Tongue (tissue), 2 donors: ENCODE data around the gene PLPP1. TPM values are rescaled to one million over a fixed set of nuclear protein-coding genes. Genes with fewer than 3 reads are reported as not detected.

Experiments
- DNase-seq: peaks from one replicate; pipeline ENCODE4 v3.0.0-alpha.2; 2015
- total RNA-seq: library from RNA; depleted of rRNA; stranded (reverse); fragments of >200 nt; gene quantifications from one replicate; pipeline ENCODE4 v1.2.3, GENCODE V29; 2014

The PLPP1 gene
- total RNA-seq, 1 donor from 2014 or later: 141 TPM

DNA sequence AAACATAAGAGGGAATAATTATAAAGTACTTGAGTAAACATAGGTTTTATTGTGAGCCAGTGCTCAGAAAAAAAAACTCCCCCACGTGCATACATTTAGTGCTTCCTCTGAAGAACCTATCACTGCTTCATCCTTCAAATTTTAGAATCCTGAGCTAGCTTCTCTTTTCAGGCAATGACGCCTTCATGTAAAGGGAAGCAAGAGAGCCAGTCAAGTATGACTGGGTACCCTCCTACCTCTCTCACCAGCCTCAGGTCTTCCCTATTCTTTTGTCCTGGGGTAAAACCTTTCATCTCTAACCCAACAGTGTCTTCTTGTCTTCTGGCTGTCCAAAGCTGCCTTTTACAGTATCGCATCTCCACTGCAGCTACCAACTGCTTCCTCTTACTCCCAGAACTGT is 32.0 kb downstream of the PLPP1 start:
- no peak for DNase-seq

DNA sequence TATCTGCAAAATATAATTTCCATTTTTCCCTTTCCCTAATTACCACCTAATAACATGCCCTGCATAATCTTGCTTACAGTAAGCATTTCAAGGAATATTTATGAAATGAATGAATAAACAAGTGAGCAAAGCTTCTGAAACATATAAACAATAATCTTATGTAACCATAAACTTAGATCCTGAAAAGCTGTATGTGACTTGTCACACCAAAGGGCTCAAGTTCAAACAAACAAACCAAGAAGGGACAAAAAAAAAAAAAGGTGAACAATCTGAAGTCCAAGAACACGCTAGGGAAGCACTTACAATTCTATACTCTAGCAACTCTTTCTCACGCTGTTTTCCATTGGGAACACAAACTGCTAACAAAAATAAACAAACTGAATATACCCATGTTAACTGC is 36.3 kb downstream of the PLPP1 start:
- no peak for DNase-seq

DNA sequence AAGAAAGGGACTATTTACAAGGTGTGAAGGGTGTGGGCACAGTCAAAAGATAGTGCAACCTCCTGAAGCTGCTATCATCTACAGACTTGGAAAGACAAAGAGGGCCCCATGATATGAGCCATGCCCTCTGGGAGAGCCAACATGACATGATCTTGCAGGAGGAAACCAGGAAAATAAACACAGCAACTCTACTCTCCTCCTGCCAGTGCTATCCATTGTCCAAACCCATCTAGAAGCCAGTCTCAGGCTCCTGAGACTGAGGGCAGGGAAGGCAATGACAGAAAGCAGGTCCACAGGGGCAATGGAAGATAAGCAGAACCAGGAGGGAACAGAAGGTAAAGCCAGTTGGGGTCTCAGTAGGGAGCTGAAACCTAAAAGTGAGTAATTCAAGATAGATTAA is 37.1 kb downstream of the PLPP1 start:
- DNase-seq: no peak

DNA sequence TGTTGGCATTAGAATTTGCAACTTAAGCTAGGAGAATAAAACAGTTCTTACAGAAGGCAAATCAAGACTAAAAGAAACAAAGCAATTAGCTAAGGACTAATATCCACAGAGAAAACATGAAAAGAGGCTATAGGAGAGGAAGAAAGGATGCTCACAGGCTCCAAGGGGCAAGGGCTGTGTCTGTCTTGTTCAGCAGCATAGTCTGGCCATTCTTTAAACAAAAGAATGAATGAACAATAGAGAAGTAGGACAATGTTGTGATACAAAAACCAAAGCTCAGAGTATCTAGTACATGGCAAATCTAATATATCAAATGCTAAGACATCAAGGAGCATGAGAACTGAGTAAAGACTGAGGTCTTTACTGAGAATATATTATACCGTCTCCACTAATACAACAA is 39.5 kb downstream of the PLPP1 start:
- DNase-seq: no peak

DNA sequence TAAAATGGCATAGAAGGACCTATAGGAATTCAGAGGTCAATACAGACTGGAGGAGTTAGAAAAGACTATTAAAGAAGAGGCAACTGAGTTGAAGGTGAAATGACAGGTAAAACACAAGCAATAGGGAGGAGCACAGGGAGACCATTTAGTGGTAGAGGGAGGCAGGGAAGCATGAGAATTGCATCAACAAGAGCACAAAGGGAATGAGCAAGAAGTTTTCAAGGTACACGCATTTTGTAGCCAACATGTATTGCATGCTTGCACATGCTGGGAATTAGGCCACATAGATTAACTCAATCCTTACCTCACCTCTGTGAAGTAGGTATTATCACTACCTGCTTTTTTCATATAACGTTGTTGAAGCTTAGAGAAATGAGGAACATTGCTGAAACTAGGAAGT is 42.3 kb downstream of the PLPP1 start:
- DNase-seq: no peak

DNA sequence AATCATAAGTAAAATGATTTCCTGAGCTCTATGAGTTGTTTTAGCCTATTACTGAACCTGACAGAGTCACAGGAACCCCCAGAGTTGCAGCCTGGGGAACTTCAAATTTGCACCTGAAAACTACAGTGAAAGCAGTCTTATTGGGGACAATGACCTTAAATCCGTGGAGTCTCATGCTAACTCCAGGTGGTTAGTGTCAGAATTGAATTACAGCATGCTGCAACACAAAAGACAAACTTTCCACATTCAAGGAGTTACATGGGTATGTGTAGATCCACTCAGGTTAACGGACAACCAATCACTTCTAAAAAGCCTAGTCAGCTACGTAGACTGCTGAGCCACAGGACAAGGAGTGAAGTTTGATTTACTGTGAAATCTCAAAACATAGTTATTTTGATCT is 49.7 kb downstream of the PLPP1 start:
- no peak for DNase-seq

DNA sequence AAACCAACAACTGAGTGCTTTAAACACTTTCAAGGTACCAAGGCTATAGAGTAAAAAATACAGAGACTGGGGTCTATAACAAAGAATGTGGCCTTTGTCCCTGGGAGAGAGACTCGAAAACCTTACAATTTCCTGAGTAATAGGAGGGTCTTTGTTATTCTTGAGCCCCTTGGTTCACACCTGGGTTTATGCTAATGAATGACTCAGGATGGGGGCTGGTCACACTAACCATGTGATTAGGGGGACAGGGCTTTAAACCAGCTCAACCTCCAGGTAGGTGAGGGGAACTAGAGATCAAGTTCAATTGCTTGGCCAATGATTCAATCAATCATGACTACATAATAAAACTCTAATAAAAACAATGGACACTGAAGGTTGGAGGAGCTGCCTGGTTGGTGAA is 50.2 kb downstream of the PLPP1 start:
- no peak for DNase-seq

DNA sequence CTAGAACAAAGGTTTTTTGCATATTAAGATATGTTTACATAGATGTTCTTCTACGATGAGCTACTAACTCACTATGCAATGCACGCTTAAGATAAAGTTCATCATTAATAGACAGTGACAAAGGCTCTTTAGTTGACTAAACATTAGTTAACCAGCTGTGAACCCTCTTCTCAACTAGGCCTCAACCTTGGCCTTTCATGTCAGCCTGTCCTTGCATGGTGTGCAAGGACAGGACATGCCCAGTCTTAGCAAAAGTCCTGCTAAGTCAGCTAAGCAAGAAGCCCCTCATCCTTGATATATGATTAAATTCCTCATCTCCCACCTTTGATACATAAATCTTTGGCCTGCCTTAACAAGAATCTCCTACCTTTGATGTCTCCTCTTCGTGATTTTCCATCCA is 50.9 kb downstream of the PLPP1 start:
- DNase-seq: no peak

DNA sequence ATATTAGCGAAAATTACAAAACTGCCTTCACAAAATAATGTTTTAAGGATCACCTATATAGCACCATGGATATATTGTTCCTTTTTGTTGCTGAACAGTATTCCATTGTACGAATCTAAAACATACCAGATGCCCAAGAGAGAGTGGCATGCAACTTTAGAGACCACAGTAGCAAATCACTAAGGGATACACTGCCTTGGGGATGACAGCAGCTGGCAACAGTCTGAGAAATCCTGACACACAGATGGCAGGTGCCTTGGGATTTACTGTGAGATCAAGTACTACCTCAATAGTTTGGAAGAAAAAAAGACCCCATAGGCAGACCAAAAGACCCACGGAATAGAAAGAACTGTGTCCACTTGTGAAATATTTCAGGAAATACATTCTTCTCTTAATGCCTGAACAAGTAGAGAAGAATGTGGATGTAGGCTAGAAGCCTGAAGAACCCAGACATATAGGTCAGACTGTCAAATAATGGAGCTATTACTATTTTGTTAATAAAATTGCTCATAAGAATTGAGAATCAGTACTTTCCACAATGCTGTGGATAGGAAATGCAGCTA is 53.4 kb downstream of the PLPP1 start:
- DNase-seq: peak; percentile 62

DNA sequence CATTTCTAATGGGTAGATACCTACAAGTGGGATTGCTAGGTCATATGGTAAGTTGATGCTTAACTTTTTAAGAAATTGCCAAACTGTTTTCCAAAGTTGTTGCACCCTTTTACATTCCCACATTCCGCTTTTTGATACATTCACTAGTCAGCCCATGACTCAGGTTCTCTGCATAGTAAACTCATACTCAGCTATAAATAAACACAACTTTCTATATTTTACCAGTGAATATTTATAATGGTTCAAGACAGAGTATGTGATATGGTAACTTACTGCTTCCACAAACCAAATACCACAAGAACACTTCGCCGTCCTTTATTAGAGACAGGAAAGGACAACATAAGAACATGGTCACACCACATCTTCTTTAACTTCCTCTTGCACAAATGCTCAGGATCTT is 54.0 kb downstream of the PLPP1 start:
- DNase-seq: no peak

DNA sequence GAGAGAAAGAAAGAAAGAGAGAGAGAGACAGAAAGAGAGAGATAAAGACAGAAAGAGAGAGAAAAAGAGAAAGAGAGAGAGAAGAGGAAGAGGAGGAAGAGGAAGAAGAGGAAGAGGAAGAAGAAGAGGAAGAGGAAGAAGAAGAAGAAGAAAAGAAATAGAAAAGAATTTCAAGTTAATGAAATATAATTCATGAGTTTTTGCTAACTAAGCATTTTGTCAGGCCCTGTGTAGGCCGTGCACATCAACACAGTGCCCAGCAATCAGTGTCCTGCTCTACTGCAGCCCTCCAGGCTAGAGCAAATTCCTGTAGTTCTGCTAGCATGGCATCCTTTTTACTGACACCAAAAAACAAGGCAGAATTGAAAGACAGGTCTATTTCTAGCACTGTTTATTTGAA is 62.1 kb downstream of the PLPP1 start:
- DNase-seq: no peak

DNA sequence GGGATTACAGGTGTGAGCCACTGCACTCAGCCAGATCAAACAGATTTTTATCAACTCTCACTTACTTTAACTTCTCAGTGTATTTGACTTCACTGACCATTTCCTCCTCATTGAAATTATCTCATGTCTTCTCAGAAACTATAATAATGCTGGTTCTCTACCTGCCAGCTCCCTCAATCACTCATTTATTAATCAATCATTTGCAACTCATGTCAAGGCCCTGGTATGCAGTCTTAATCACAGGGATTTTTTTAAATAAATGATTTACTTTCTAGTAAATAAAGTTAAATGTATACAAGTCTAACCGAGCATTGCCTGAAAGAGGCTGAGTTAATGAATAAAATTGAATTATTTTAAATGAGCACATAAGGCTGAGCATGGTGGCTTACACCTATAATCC is 63.3 kb downstream of the PLPP1 start:
- no peak for DNase-seq

DNA sequence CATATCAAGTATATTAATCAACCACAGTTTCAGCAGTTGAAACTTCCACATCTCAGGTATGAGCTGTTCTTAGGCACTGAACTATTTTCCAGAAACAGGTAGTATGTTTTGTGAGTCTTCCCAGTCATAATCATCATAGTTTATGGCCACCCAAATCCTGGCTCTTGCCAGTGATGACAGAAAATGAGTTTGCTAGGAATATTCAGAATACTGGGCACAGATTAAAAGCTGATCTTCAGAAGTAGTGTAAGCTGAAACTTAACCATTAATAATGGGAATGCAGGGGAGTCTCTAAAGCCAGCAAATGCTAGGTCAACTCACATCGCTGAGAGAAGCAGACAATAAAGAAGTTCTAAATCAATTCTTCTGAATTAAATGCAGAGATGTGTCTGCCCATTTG is 64.5 kb downstream of the PLPP1 start:
- DNase-seq: no peak

DNA sequence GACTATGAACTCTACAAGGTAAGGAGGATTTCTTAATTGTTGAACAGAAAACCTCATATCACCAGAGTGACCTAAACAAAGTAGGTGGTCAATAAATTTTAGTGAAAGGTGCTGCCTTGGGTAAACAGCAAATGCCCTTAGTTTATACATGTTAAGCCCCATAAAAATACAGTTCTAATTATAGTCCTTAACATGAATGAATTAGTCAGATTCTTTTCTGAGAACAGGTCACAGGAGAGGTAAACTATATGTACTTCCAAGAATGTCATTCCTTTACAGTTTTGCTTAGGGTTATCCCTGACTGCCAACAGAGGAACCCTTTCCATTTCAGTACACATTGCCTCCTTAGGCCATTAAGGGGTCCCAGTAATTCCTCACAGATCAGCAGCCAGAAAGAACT is 64.9 kb downstream of the PLPP1 start:
- DNase-seq: no peak

DNA sequence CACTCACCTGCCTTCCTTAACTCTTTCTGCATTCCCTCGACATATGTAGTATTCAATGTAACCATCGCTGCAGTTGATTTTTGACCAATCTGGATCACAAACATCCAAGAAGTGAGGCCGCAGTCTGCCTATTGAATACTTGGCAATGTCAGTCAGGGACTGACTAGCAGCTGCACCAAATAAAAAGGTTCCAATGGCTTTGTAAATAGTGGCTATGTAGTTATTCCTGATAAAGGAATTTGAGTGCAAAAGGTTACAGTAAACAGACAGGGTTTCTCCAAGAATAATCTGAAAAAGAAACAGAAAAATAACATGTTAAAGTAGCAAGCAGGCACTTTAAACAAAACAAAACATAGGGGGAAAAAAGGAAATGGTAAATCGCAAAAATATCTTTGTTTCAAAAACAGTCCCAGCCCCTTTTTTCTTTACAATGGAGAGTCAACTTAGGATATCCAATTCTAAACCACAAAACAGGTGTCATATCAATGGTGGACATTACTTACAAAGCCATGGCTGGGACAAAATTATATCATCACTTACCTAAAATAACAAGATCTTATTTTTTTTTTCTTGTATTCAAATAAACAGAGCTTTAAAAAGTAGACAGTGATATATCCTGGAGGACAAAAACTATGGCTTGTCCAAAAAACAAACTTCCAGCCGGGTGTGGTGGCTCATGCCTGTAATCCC is 66.8 kb downstream of the PLPP1 start:
- no peak for DNase-seq

DNA sequence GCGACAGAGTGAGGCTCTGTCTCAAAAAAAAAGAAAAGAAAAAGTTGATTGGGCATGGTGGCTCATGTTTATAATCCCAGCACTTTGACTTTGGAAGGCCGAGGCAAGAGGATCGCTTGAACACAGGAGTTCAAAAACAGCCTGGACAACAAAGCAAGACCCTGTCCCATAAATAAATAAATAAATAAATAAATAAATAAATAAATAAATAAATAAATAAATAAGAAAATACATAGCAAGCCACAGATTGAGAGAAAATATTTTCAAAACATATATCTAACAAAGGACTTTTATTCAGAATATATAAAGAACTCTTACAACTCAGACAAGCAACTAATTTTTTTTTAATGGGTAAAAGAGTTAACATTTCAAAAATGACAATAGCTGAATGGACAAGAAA is 71.2 kb downstream of the PLPP1 start:
- no peak for DNase-seq

DNA sequence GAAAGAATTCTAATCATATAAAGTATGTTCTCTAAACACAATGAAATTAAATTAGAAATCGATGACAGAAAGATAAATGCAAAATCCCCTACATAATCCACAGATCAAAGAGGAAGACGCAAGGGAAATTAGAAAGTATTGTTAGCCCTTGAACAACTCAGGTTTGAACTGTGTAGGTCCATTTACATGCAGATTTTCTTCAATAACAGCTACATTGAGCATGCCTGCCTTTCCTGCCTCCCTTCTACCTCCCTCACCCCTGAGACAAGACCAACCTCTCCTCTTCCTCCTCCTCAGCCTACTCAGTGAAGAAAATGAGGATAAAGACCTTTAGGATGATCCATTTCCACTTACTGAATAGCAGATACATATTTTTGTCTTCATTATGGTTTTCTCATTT is 75.2 kb downstream of the PLPP1 start:
- DNase-seq: no peak

DNA sequence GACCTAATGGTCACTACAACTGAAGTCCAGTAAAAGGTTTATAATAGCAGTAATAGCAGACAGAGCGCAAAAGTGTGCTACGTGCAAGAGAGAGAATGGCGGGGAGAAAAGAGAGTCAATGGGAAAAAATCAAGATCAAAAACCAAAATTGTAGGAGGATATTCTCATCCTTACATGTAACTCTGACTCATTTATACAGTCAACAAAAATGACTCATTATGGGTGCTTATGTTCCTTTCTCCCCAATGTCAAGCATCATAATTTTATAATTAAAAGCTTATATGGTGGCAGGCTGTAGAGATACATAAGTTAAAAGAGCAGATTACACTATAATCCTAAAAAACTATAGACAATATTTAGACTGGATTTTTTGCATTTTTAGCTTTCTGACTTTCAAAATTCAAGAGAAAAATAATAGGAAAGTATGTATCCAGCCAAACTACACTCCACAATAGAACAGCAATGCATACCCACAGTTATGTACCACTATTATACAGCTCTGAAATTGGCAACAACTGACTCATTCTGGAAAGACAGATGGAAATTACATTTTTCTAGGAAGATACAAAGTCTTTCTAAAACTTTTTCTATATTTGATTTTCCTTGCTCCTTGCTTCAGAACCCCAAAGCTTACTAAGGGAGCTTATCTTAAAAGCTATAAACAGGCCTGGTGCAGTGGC is 78.4 kb downstream of the PLPP1 start:
- DNase-seq: no peak

DNA sequence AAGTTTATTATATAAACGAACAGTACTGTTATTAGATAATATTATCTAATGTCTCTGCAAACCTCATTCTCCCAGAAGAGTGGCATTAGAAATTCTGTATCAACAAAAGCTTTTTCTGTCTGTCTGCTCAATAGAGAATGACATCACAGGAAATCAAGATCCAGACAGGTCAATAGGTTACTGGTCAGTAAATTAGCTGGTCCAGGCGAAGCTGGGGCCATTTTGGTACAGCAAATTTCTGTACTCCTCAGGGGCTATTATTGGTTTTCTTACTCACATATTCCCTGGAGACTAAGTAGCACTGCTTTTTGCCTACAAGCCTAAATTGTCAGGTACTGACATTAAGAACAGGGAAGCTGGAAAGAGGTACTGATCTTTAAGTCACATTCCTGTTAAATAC is 80.5 kb downstream of the PLPP1 start:
- DNase-seq: no peak

DNA sequence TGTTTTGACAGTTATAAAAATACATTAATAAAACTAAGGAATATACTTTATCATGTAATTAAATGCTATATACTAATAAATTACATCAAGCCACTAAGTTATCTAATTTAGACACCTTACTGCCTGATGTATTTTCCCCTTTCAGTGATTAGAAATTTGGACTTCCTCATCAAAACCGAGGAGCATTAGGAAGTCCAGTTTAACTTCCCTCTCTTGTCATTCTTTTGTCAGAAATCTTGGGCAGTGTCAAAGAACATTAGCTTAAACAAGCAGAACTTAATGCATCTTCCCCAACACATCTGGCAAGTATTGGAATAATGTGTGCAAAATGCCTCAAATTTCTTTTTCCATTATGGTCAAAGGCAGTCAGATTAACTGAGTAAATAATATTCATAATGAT is 81.6 kb downstream of the PLPP1 start:
- no peak for DNase-seq

DNA sequence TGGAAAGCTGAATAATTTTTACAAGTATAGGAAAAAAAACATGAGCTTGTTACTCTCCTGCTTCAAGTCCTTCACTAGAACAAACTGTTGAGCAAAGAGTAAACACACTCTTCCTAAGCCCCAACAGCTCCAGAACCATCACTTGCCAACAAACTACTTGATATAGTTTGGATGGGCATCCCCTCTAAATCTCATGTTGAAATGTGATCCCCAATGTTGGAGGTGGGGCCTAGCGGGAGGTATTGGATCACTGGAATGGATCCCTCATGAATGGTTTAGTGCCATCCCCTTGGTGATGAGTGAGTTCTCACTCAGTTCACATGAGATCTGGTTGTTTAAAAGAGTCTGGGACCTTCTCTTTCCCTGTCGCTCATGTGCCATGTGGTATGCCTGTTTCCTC is 82.8 kb downstream of the PLPP1 start:
- DNase-seq: no peak

DNA sequence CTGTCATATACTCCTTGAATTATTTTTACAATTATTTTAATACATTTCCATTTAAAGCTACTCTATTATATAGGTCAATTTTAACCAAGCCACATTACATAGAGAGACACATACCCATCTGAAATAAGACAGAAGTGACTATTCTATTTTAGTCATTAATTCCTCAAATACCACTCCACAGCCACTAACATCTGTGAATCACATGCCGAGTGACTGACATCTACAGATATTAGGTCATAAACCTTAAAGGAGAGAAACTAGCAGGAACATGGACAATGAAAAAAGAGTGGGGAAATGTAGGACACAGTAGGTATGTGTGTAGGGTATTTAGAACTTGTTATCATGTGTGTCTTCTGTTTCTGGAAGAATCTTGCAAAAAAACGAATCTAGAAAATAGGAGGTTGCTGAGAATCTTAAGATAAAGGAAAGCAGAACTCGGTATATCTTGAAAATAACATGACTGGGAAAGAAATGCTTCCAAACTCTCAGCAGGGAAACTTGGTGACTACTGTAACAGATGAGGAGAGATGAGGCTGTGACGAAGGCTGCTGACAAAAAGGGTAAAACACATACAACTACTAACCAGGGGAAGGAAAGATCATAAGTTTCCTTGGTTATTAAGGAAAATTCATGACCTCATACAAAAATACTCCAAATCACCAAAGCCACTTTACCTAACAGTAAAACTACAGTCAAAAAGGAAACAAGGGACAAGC is 84.6 kb downstream of the PLPP1 start:
- no peak for DNase-seq

DNA sequence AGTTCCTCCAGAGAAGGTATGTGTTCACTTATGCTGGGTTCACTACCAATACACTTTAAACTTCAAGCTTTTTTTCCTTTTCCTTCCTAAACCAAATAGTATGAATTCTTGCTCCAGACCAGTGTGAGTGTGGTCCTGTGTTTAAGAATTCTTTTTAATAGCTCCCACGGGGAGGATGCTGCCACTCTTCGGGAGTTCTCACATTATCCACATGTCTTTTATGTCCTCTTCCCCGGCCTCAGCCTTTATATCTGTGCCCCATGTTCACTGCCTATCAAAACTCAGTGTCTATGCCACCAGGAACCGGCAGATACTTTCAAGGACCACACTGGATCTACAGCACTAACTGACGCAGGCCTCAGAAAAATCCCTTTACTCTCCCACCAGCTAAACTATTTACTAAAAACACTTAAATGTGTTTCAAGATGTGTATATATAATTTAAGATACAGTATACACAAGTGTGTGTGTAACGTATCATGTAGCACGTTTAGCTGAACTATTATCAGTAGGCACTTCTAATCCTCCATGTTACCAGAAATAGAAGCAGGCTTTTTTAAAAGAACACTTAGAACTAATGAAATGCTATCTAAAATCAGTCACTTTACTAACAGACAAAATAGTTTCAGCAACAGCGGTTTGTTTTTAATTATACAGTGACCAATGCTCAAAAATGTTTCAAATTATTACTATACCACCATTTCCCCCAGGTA is 88.0 kb downstream of the PLPP1 start:
- no peak for DNase-seq
